HEK293 (cell line): ENCODE data around the gene ACTN4.

Source experiments
- CTCF ChIA-PET: fragments of 350-600 bp; formaldehyde crosslinking; extraction: SDS; loops from one replicate; lab custom pipeline; 2021; ENCODE audit warnings: antibody characterized with exemption; lab: Yijun Ruan, JAX
- POLR2A ChIA-PET: fragments of 300-600 bp; formaldehyde crosslinking; extraction: SDS; loops from one replicate; lab custom pipeline; 2020; ENCODE audit warnings: antibody characterized with exemption, inconsistent platforms; lab: Yijun Ruan, JAX
- H3K27ac ChIP-seq: fragments of 200-500 bp; sonication (Bioruptor generic); 2 replicates; pipeline ENCODE4 v1.5.1; 2014; ENCODE audit warnings: low read depth, low read length, control low read depth, inconsistent platforms; ENCODE audit errors: extremely low read depth
- H3K36me3 ChIP-seq, 2 experiments: fragments of 200-500 bp in 1 of 2; sonication (Bioruptor generic) in 1 of 2; 1 replicate in 1 of 2; 2 replicates in 1 of 2; pipeline ENCODE4 v1.5.1; 2014 to 2017; ENCODE audit warnings: inconsistent platforms in 2 of 2, low read length in 2 of 2; ENCODE audit not compliant: control insufficient read depth in 2 of 2, insufficient read depth in 1 of 2
- H3K4me1 ChIP-seq: fragments of 200-500 bp; sonication (Bioruptor generic); 2 replicates; pipeline ENCODE4 v1.5.1; 2014; ENCODE audit warnings: mild to moderate bottlenecking, low read length, inconsistent platforms; ENCODE audit not compliant: control insufficient read depth, insufficient read depth
- H3K4me3 ChIP-seq: 2 replicates; pipeline ENCODE4 v1.5.1; 2011; ENCODE audit warnings: low read depth, mild to moderate bottlenecking, control low read depth, low read length, moderate library complexity
- H3K9me3 ChIP-seq: fragments of 200-500 bp; sonication (Bioruptor generic); 2 replicates; pipeline ENCODE4 v1.5.1; 2014; ENCODE audit warnings: low read depth, low read length, inconsistent platforms; ENCODE audit not compliant: control insufficient read depth, insufficient read depth
- KLF1 ChIP-seq: fragments of 450-650 bp; formaldehyde crosslinking; IDR thresholded peaks from 2 replicates; pipeline ENCODE4 v1.5.1; 2016; ENCODE audit warnings: missing biosample characterization, missing genetic modification characterization
- KLF8 ChIP-seq: fragments of 450-650 bp; formaldehyde crosslinking; IDR thresholded peaks from 2 replicates; pipeline ENCODE4 v1.5.1; 2016; ENCODE audit warnings: missing biosample characterization, missing genetic modification characterization
- OSR2 ChIP-seq: fragments of 450-650 bp; formaldehyde crosslinking; IDR thresholded peaks from 2 replicates; pipeline ENCODE4 v1.5.1; 2016; ENCODE audit warnings: missing biosample characterization, missing genetic modification characterization
- SP2 ChIP-seq: fragments of 450-650 bp; formaldehyde crosslinking; IDR thresholded peaks from 2 replicates; pipeline ENCODE4 v1.5.1; 2016; ENCODE audit warnings: missing biosample characterization, missing genetic modification characterization
- ZBTB1 ChIP-seq: fragments of 450-650 bp; formaldehyde crosslinking; IDR thresholded peaks from 2 replicates; pipeline ENCODE4 v1.5.1; 2016; ENCODE audit warnings: missing biosample characterization, missing genetic modification characterization
- ZBTB20 ChIP-seq: fragments of 450-650 bp; formaldehyde crosslinking; IDR thresholded peaks from 2 replicates; pipeline ENCODE4 v1.5.1; 2016; ENCODE audit warnings: missing biosample characterization, missing genetic modification characterization
- ZIC2 ChIP-seq: fragments of 450-650 bp; formaldehyde crosslinking; IDR thresholded peaks from 2 replicates; pipeline ENCODE4 v1.5.1; 2016; ENCODE audit warnings: missing biosample characterization, missing genetic modification characterization
- ZNF10 ChIP-seq: fragments of 450-650 bp; formaldehyde crosslinking; IDR thresholded peaks from 2 replicates; pipeline ENCODE4 v1.5.1; 2017; ENCODE audit warnings: missing biosample characterization, missing genetic modification characterization
- ZNF133 ChIP-seq: fragments of 450-650 bp; formaldehyde crosslinking; IDR thresholded peaks from 2 replicates; pipeline ENCODE4 v1.5.1; 2016; ENCODE audit warnings: missing biosample characterization, missing genetic modification characterization
- ZNF19 ChIP-seq: fragments of 450-650 bp; formaldehyde crosslinking; IDR thresholded peaks from 2 replicates; pipeline ENCODE4; 2016; ENCODE audit warnings: missing biosample characterization, missing genetic modification characterization, low read depth
- ZNF211 ChIP-seq: fragments of 450-650 bp; formaldehyde crosslinking; IDR thresholded peaks from 2 replicates; pipeline ENCODE4 v1.5.1; 2016; ENCODE audit warnings: low read depth, missing biosample characterization, missing genetic modification characterization
- ZNF239 ChIP-seq: fragments of 450-650 bp; formaldehyde crosslinking; IDR thresholded peaks from 2 replicates; pipeline ENCODE4 v1.5.1; 2016; ENCODE audit warnings: missing biosample characterization, missing genetic modification characterization
- ZNF24 ChIP-seq: fragments of 450-650 bp; formaldehyde crosslinking; IDR thresholded peaks from 2 replicates; pipeline ENCODE4 v1.5.1; 2016; ENCODE audit warnings: missing biosample characterization, missing genetic modification characterization
- ZNF324 ChIP-seq: fragments of 450-650 bp; formaldehyde crosslinking; IDR thresholded peaks from 2 replicates; pipeline ENCODE4 v1.5.1; 2016; ENCODE audit warnings: missing biosample characterization, missing genetic modification characterization
- ZNF354C ChIP-seq: fragments of 450-650 bp; formaldehyde crosslinking; IDR thresholded peaks from 2 replicates; pipeline ENCODE4 v1.5.1; 2016; ENCODE audit warnings: missing biosample characterization, missing genetic modification characterization, low read depth, borderline replicate concordance
- ZNF391 ChIP-seq: fragments of 450-650 bp; formaldehyde crosslinking; IDR thresholded peaks from 2 replicates; pipeline ENCODE4 v1.5.1; 2016; ENCODE audit warnings: low read depth, missing biosample characterization, missing genetic modification characterization, borderline replicate concordance
- ZNF423 ChIP-seq: fragments of 450-650 bp; formaldehyde crosslinking; IDR thresholded peaks from 2 replicates; pipeline ENCODE4 v1.5.1; 2016; ENCODE audit warnings: missing biosample characterization, missing genetic modification characterization
- ZNF707 ChIP-seq: fragments of 450-650 bp; formaldehyde crosslinking; IDR thresholded peaks from 2 replicates; pipeline ENCODE4 v1.5.1; 2016; ENCODE audit warnings: missing biosample characterization, missing genetic modification characterization
- ZSCAN23 ChIP-seq: fragments of 450-650 bp; formaldehyde crosslinking; IDR thresholded peaks from 2 replicates; pipeline ENCODE4 v1.5.1; 2016; ENCODE audit warnings: missing biosample characterization, missing genetic modification characterization
- ZXDB ChIP-seq: fragments of 450-650 bp; formaldehyde crosslinking; IDR thresholded peaks from 2 replicates; pipeline ENCODE4 v1.5.1; 2016; ENCODE audit warnings: missing biosample characterization, missing genetic modification characterization
- TF ChIP-seq, protein P1 (sequence below): sonication (generic); formaldehyde crosslinking; IDR thresholded peaks from 2 replicates; pipeline ENCODE4 v1.8.1; 2022; ENCODE audit warnings: mild to moderate bottlenecking, moderate library complexity, missing genetic modification reagents
- TF ChIP-seq, protein P2 (sequence below): fragments of 450-650 bp; formaldehyde crosslinking; IDR thresholded peaks from 2 replicates; pipeline ENCODE4 v1.5.1; 2016; ENCODE audit warnings: missing biosample characterization, missing genetic modification characterization
- TF ChIP-seq, protein P3 (sequence below): IDR thresholded peaks from 2 replicates; pipeline ENCODE4 v1.6.1; 2011; ENCODE audit warnings: mild to moderate bottlenecking, low read depth, low read length, borderline replicate concordance
- TF ChIP-seq, protein P4 (sequence below): fragments of 450-650 bp; formaldehyde crosslinking; IDR thresholded peaks from 2 replicates; pipeline ENCODE4 v1.5.1; 2016; ENCODE audit warnings: missing biosample characterization, missing genetic modification characterization
- TF ChIP-seq, protein P5 (sequence below): fragments of 450-650 bp; formaldehyde crosslinking; IDR thresholded peaks from 2 replicates; pipeline ENCODE4 v1.5.1; 2016; ENCODE audit warnings: missing biosample characterization, missing genetic modification characterization

The ACTN4 gene

DNA sequence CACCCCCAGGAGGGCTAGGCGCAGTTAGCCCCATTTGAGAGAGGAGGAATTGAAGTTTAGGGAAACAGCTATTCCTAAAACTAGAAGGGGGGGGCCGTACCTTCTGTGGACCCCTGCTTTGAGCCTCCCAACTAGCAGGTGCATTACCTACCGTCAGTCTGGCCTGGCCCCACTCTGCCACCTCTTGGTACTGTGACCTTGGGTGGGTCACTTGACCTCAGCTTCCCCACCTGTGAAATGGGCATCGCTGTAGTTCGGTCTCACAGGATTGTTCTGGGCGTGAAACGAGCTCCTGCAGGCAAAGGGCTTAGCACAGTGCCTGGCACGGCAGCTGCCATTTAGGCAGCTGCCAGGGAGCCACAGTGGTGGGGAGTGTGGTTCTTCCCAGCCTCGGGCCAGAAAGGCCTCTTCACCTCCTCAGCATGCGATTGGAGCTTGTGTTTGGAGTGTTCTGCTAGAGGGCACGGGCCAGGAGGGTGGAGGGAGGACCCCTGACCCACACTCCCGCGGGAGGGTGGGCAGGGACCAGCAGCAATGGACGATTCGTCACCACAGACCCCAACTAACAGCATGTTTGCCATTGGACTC is 64.8 kb downstream of the ACTN4 start:
- no peak overlapping the region for H3K4me3 ChIP-seq
- ChIA-PET CTCF (interaction anchor here (0.5 to 1.2 kb wide), 2 partner anchors 168 to 218 kb away, joined by 5 to 6 read pairs; partner anchors contain the start of genes MRPS12 and SARS2), POLR2A (interaction anchor here (1.5 to 2.0 kb wide), 2 partner anchors 65 to 218 kb away, joined by 4 to 8 read pairs; partner anchors contain the start of genes ACTN4, MRPS12 and SARS2)
- TF ChIP-seq ZNF133 (tag by site-specific recombination) (no peak), KLF8 (tag by site-specific recombination) (peak; percentile 63; the same call in 1 of the 2 replicates), ZBTB20 (tag by site-specific recombination) (no peak), KLF1 (tag by site-specific recombination) (no peak)
- TF ChIP-seq, protein P1, sequence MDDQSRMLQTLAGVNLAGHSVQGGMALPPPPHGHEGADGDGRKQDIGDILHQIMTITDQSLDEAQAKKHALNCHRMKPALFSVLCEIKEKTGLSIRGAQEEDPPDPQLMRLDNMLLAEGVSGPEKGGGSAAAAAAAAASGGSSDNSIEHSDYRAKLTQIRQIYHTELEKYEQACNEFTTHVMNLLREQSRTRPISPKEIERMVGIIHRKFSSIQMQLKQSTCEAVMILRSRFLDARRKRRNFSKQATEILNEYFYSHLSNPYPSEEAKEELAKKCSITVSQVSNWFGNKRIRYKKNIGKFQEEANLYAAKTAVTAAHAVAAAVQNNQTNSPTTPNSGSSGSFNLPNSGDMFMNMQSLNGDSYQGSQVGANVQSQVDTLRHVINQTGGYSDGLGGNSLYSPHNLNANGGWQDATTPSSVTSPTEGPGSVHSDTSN (CRISPR knock-in tag) = no peak
- H3K36me3 ChIP-seq = peaks cover 84 to 93% of the 10 kb centered on the region in 2 experiments
- no peaks in the 10 kb centered on the region for H3K4me1 ChIP-seq
- no peaks in the 10 kb centered on the region for H3K9me3 ChIP-seq
- H3K27ac ChIP-seq = no peak overlapping the region

DNA sequence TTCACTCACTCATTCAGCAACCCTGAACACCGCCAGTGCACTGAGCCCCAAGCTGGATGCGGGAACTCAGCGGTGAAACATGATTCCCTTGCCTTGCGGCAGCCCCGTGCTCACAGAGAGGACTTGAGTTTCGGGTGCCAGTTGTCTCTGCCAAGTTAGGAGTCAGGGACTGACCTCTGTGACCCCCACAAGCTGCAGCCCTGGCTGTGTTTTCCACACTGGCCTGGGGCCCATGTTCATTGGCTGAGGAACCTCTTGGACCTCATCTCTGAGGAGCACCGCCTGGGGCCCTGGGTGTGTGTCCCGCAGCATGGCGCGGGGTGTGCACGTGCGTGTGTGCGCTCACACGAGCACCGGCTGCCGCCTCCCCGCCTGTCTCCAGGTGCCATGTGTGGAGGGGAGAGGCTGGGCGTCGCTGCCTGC is 65.8 kb downstream of the ACTN4 start:
- Histone ChIP-seq H3K27ac (0 out of 2 replicates have a peak overlapping the region, but pooled peaks have one; percentile 16), H3K9me3 (no peaks in the 10 kb centered on the region), H3K4me3 (no peak overlapping the region), H3K36me3 (peaks cover 86 to 92% of the 10 kb centered on the region in 2 experiments), H3K4me1 (no peaks in the 10 kb centered on the region)
- ChIA-PET CTCF (interaction anchor here (1.1 to 2.3 kb wide), 2 partner anchors 10 to 78 kb away, joined by 4 to 21 read pairs; no protein-coding TSS in a partner anchor), POLR2A (no interaction called here)
- TF ChIP-seq SP2 (no peak), ZSCAN23 (tag by site-specific recombination) (no peak), ZNF24 (tag by site-specific recombination) (no peak), ZNF19 (tag by site-specific recombination) (no peak), ZIC2 (no peak), ZNF423 (no peak), ZNF10 (tag by site-specific recombination) (no peak), ZNF324 (tag by site-specific recombination) (no peak), ZBTB1 (tag by site-specific recombination) (no peak), ZNF707 (tag by site-specific recombination) (no peak), ZXDB (tag by site-specific recombination) (no peak), OSR2 (tag by site-specific recombination) (no peak), ZNF211 (no peak), ZNF354C (tag by site-specific recombination) (no peak), ZNF391 (tag by site-specific recombination) (no peak), ZNF239 (tag by site-specific recombination) (no peak)
- TF ChIP-seq, protein P2, sequence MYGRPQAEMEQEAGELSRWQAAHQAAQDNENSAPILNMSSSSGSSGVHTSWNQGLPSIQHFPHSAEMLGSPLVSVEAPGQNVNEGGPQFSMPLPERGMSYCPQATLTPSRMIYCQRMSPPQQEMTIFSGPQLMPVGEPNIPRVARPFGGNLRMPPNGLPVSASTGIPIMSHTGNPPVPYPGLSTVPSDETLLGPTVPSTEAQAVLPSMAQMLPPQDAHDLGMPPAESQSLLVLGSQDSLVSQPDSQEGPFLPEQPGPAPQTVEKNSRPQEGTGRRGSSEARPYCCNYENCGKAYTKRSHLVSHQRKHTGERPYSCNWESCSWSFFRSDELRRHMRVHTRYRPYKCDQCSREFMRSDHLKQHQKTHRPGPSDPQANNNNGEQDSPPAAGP (tag by site-specific recombination) = no peak
- TF ChIP-seq, protein P3, sequence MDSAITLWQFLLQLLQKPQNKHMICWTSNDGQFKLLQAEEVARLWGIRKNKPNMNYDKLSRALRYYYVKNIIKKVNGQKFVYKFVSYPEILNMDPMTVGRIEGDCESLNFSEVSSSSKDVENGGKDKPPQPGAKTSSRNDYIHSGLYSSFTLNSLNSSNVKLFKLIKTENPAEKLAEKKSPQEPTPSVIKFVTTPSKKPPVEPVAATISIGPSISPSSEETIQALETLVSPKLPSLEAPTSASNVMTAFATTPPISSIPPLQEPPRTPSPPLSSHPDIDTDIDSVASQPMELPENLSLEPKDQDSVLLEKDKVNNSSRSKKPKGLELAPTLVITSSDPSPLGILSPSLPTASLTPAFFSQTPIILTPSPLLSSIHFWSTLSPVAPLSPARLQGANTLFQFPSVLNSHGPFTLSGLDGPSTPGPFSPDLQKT = no peak
- TF ChIP-seq, protein P4, sequence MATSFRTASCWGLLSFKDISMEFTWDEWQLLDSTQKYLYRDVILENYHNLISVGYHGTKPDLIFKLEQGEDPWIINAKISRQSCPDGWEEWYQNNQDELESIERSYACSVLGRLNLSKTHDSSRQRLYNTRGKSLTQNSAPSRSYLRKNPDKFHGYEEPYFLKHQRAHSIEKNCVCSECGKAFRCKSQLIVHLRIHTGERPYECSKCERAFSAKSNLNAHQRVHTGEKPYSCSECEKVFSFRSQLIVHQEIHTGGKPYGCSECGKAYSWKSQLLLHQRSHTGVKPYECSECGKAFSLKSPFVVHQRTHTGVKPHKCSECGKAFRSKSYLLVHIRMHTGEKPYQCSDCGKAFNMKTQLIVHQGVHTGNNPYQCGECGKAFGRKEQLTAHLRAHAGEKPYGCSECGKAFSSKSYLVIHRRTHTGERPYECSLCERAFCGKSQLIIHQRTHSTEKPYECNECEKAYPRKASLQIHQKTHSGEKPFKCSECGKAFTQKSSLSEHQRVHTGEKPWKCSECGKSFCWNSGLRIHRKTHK (tag by site-specific recombination) = no peak
- TF ChIP-seq, protein P5, sequence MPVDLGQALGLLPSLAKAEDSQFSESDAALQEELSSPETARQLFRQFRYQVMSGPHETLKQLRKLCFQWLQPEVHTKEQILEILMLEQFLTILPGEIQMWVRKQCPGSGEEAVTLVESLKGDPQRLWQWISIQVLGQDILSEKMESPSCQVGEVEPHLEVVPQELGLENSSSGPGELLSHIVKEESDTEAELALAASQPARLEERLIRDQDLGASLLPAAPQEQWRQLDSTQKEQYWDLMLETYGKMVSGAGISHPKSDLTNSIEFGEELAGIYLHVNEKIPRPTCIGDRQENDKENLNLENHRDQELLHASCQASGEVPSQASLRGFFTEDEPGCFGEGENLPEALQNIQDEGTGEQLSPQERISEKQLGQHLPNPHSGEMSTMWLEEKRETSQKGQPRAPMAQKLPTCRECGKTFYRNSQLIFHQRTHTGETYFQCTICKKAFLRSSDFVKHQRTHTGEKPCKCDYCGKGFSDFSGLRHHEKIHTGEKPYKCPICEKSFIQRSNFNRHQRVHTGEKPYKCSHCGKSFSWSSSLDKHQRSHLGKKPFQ (tag by site-specific recombination) = no peak
